ENCODE results near the gene ATP1A4.
A peak's percentile ranks its signal among the peaks of the same experiment; 100 is the strongest.

The ATP1A4 gene

GRCh38 chr1:160167056-160167455, 15.7 kb downstream of the ATP1A4 start:
- Histone ChIP-seq H3K9ac (ENCODE audit: low read depth, low read length) (no peak overlapping the region), H3K4me3 (ENCODE audit: low read depth, low read length) (no peak overlapping the region), H3K36me3 (ENCODE audit: control insufficient read depth, insufficient read depth, low read length) (no peaks in the 10 kb centered on the region), H3K9me3 (ENCODE audit: control insufficient read depth, insufficient read depth, low read length) (no peaks in the 10 kb centered on the region), H3K4me1 (ENCODE audit: control insufficient read depth, insufficient read depth, low read length) (peaks cover 36% of the 10 kb centered on the region), H3K27me3 (ENCODE audit: control insufficient read depth, insufficient read depth, low read length) (no peaks in the 10 kb centered on the region)

- no peak overlapping the region for H3K4me3 ChIP-seq (ENCODE audit: low read depth, low read length)
Observed at GRCh38 chr1:160167580-160167979, 16.2 kb downstream of the ATP1A4 start.

GRCh38 chr1:160168016-160168415, 16.6 kb downstream of the ATP1A4 start:
- H3K36me3 ChIP-seq (ENCODE audit: control insufficient read depth, insufficient read depth, low read length): no peaks in the 10 kb centered on the region
- H3K9ac ChIP-seq (ENCODE audit: low read depth, low read length): no peak overlapping the region
- H3K4me1 ChIP-seq (ENCODE audit: control insufficient read depth, insufficient read depth, low read length): peaks cover 42% of the 10 kb centered on the region
- peaks cover 2% of the 10 kb centered on the region for H3K27me3 ChIP-seq (ENCODE audit: control insufficient read depth, insufficient read depth, low read length)
- no peaks in the 10 kb centered on the region for H3K9me3 ChIP-seq (ENCODE audit: control insufficient read depth, insufficient read depth, low read length)
- H3K4me3 ChIP-seq (ENCODE audit: low read depth, low read length): no peak overlapping the region

More at GRCh38 chr1:160167580-160167979, 16.2 kb downstream of the ATP1A4 start:
- Histone ChIP-seq H3K4me1 (ENCODE audit: control insufficient read depth, insufficient read depth, low read length) (peaks cover 41% of the 10 kb centered on the region), H3K9me3 (ENCODE audit: control insufficient read depth, insufficient read depth, low read length) (no peaks in the 10 kb centered on the region), H3K9ac (ENCODE audit: low read depth, low read length) (no peak overlapping the region), H3K27me3 (ENCODE audit: control insufficient read depth, insufficient read depth, low read length) (peaks cover 2% of the 10 kb centered on the region), H3K36me3 (ENCODE audit: control insufficient read depth, insufficient read depth, low read length) (no peaks in the 10 kb centered on the region)

- H3K4me3 ChIP-seq (ENCODE audit: low read depth, low read length): no peak overlapping the region
- H3K36me3 ChIP-seq (ENCODE audit: control insufficient read depth, insufficient read depth, low read length): no peaks in the 10 kb centered on the region
- peaks cover 2% of the 10 kb centered on the region for H3K27me3 ChIP-seq (ENCODE audit: control insufficient read depth, insufficient read depth, low read length)
- no peaks in the 10 kb centered on the region for H3K9me3 ChIP-seq (ENCODE audit: control insufficient read depth, insufficient read depth, low read length)
- no peak overlapping the region for H3K9ac ChIP-seq (ENCODE audit: low read depth, low read length)
- peaks cover 42% of the 10 kb centered on the region for H3K4me1 ChIP-seq (ENCODE audit: control insufficient read depth, insufficient read depth, low read length)
Observed at GRCh38 chr1:160168609-160169369, 17.4 kb downstream of the ATP1A4 start.

GRCh38 chr1:160169553-160170399, 18.4 kb downstream of the ATP1A4 start:
- Histone ChIP-seq H3K4me3 (ENCODE audit: low read depth, low read length) (no peak overlapping the region), H3K27me3 (ENCODE audit: control insufficient read depth, insufficient read depth, low read length) (peaks cover 2% of the 10 kb centered on the region), H3K9me3 (ENCODE audit: control insufficient read depth, insufficient read depth, low read length) (no peaks in the 10 kb centered on the region), H3K36me3 (ENCODE audit: control insufficient read depth, insufficient read depth, low read length) (no peaks in the 10 kb centered on the region), H3K9ac (ENCODE audit: low read depth, low read length) (no peak overlapping the region), H3K4me1 (ENCODE audit: control insufficient read depth, insufficient read depth, low read length) (peaks cover 42% of the 10 kb centered on the region)

- peaks cover 2% of the 10 kb centered on the region for H3K27me3 ChIP-seq (ENCODE audit: control insufficient read depth, insufficient read depth, low read length)
- no peaks in the 10 kb centered on the region for H3K36me3 ChIP-seq (ENCODE audit: control insufficient read depth, insufficient read depth, low read length)
- no peak overlapping the region for H3K9ac ChIP-seq (ENCODE audit: low read depth, low read length)
- H3K9me3 ChIP-seq (ENCODE audit: control insufficient read depth, insufficient read depth, low read length): no peaks in the 10 kb centered on the region
- H3K4me3 ChIP-seq (ENCODE audit: low read depth, low read length): no peak overlapping the region
- peaks cover 42% of the 10 kb centered on the region for H3K4me1 ChIP-seq (ENCODE audit: control insufficient read depth, insufficient read depth, low read length)
Observed at GRCh38 chr1:160171354-160171753, 20.0 kb downstream of the ATP1A4 start.

- H3K4me1 ChIP-seq (ENCODE audit: control insufficient read depth, insufficient read depth, low read length): peaks cover 42% of the 10 kb centered on the region
- H3K4me3 ChIP-seq (ENCODE audit: low read depth, low read length): peak overlapping the region; percentile 11
- H3K27me3 ChIP-seq (ENCODE audit: control insufficient read depth, insufficient read depth, low read length): peaks cover 2% of the 10 kb centered on the region
- no peak overlapping the region for H3K9ac ChIP-seq (ENCODE audit: low read depth, low read length)
- H3K36me3 ChIP-seq (ENCODE audit: control insufficient read depth, insufficient read depth, low read length): no peaks in the 10 kb centered on the region
- no peaks in the 10 kb centered on the region for H3K9me3 ChIP-seq (ENCODE audit: control insufficient read depth, insufficient read depth, low read length)
Observed at GRCh38 chr1:160171980-160172379, 20.6 kb downstream of the ATP1A4 start.

GRCh38 chr1:160177231-160177630, 25.8 kb downstream of the ATP1A4 start:
- Histone ChIP-seq H3K4me3 (ENCODE audit: low read depth, low read length) (no peak overlapping the region), H3K9me3 (ENCODE audit: control insufficient read depth, insufficient read depth, low read length) (no peaks in the 10 kb centered on the region), H3K36me3 (ENCODE audit: control insufficient read depth, insufficient read depth, low read length) (no peaks in the 10 kb centered on the region), H3K27me3 (ENCODE audit: control insufficient read depth, insufficient read depth, low read length) (peaks cover 2% of the 10 kb centered on the region), H3K9ac (ENCODE audit: low read depth, low read length) (no peak overlapping the region), H3K4me1 (ENCODE audit: control insufficient read depth, insufficient read depth, low read length) (peaks cover 11% of the 10 kb centered on the region)

GRCh38 chr1:160177667-160178066, 26.3 kb downstream of the ATP1A4 start:
- no peak overlapping the region for H3K9ac ChIP-seq (ENCODE audit: low read depth, low read length)
- no peaks in the 10 kb centered on the region for H3K27me3 ChIP-seq (ENCODE audit: control insufficient read depth, insufficient read depth, low read length)
- no peak overlapping the region for H3K4me3 ChIP-seq (ENCODE audit: low read depth, low read length)
- peaks cover 6% of the 10 kb centered on the region for H3K4me1 ChIP-seq (ENCODE audit: control insufficient read depth, insufficient read depth, low read length)
- H3K36me3 ChIP-seq (ENCODE audit: control insufficient read depth, insufficient read depth, low read length): no peaks in the 10 kb centered on the region
- no peaks in the 10 kb centered on the region for H3K9me3 ChIP-seq (ENCODE audit: control insufficient read depth, insufficient read depth, low read length)

GRCh38 chr1:160178731-160179130, 27.3 kb downstream of the ATP1A4 start:
- no peaks in the 10 kb centered on the region for H3K9me3 ChIP-seq (ENCODE audit: control insufficient read depth, insufficient read depth, low read length)
- H3K9ac ChIP-seq (ENCODE audit: low read depth, low read length): no peak overlapping the region
- H3K4me1 ChIP-seq (ENCODE audit: control insufficient read depth, insufficient read depth, low read length): peaks cover 6% of the 10 kb centered on the region
- no peaks in the 10 kb centered on the region for H3K36me3 ChIP-seq (ENCODE audit: control insufficient read depth, insufficient read depth, low read length)
- no peaks in the 10 kb centered on the region for H3K27me3 ChIP-seq (ENCODE audit: control insufficient read depth, insufficient read depth, low read length)
- no peak overlapping the region for H3K4me3 ChIP-seq (ENCODE audit: low read depth, low read length)

- no peaks in the 10 kb centered on the region for H3K36me3 ChIP-seq (ENCODE audit: control insufficient read depth, insufficient read depth, low read length)
- H3K27me3 ChIP-seq (ENCODE audit: control insufficient read depth, insufficient read depth, low read length): no peaks in the 10 kb centered on the region
- H3K4me3 ChIP-seq (ENCODE audit: low read depth, low read length): no peak overlapping the region
Observed at GRCh38 chr1:160179336-160179735, 27.9 kb downstream of the ATP1A4 start.

GRCh38 chr1:160186246-160186645, 34.8 kb downstream of the ATP1A4 start:
- Histone ChIP-seq H3K9ac (ENCODE audit: low read depth, low read length) (no peak overlapping the region), H3K36me3 (ENCODE audit: control insufficient read depth, insufficient read depth, low read length) (no peaks in the 10 kb centered on the region), H3K9me3 (ENCODE audit: control insufficient read depth, insufficient read depth, low read length) (no peaks in the 10 kb centered on the region), H3K27me3 (ENCODE audit: control insufficient read depth, insufficient read depth, low read length) (no peaks in the 10 kb centered on the region), H3K4me1 (ENCODE audit: control insufficient read depth, insufficient read depth, low read length) (no peaks in the 10 kb centered on the region), H3K4me3 (ENCODE audit: low read depth, low read length) (no peak overlapping the region)

More at GRCh38 chr1:160179336-160179735, 27.9 kb downstream of the ATP1A4 start:
- Histone ChIP-seq H3K9me3 (ENCODE audit: control insufficient read depth, insufficient read depth, low read length) (no peaks in the 10 kb centered on the region), H3K9ac (ENCODE audit: low read depth, low read length) (no peak overlapping the region), H3K4me1 (ENCODE audit: control insufficient read depth, insufficient read depth, low read length) (peaks cover 6% of the 10 kb centered on the region)
